Stimulated activated CD4-positive, alpha-beta T cell treated with anti-CD3 and anti-CD28 coated beads, Interleukin-2, amount 100 ng/mL, for 4 hours (primary cell): ENCODE data around the gene KRTAP10-5.

Experiments
- DNase-seq: peaks from one replicate; pipeline ENCODE4 v3.0.0-alpha.2; 2020; ENCODE audit warnings: low read depth

The KRTAP10-5 gene

GRCh38 chr21:44529503-44530125 is 50.8 kb downstream of the KRTAP10-5 start:
- DNase-seq: no peak
